Muscle layer of duodenum (tissue), 2 donors: ENCODE data around the gene CD247.

ENCODE experiments used
- H3K27ac ChIP-seq: one replicate; pipeline ENCODE4 v1.7.0; 2013; ENCODE audit warnings: mild to moderate bottlenecking, low read length
- H3K27me3 ChIP-seq: one replicate; pipeline ENCODE4 v1.7.0; 2013; ENCODE audit warnings: low read depth, mild to moderate bottlenecking, control low read depth, low read length
- H3K36me3 ChIP-seq, 2 donors: one replicate each; pipeline ENCODE4 v1.7.0; 2013; ENCODE audit warnings: low read length in 2 of 2, control low read depth in 1 of 2, mild to moderate bottlenecking in 1 of 2; ENCODE audit not compliant: insufficient read depth in 2 of 2, control insufficient read depth in 1 of 2
- H3K4me1 ChIP-seq, 2 donors: one replicate each; pipeline ENCODE4 v1.7.0; 2013; ENCODE audit warnings: low read length in 2 of 2, mild to moderate bottlenecking in 2 of 2, control low read depth in 1 of 2, moderate library complexity in 1 of 2; ENCODE audit not compliant: insufficient read depth in 2 of 2, control insufficient read depth in 1 of 2
- H3K4me3 ChIP-seq, 2 donors: one replicate each; pipeline ENCODE4 v1.7.0; 2013; ENCODE audit warnings: low read length in 2 of 2, low read depth in 1 of 2, mild to moderate bottlenecking in 1 of 2
- H3K9me3 ChIP-seq, 2 donors: one replicate each; pipeline ENCODE4 v1.7.0; 2013; ENCODE audit warnings: low read length in 2 of 2, control low read depth in 1 of 2, mild to moderate bottlenecking in 1 of 2; ENCODE audit not compliant: control insufficient read depth in 1 of 2
- donor health status: healthy.

The CD247 gene

DNA sequence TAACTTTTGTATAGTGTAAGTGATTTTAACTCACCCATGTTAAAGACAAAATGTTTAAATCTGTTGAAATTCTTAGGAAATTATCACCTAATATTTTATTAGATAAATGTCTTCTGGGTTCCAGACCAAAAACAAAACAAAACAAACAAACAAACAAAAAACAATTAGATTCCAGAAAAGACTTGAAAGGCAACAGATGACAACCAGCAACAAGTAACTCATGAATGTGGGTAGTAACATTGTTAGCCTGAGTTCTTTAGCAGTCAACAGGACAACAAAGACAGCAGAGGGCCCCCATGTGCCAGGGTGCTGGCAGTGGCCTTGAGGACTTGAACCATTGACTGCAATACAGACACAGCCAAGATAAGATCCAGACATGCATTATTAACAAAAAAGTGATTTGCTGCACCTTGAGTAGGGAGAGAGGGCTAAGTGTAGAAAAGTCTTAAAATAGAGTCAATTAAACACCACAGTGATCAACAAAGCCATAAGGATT lies 2.4 kb upstream of the CD247 start:
- H3K27me3 ChIP-seq: no peaks in the 10 kb centered on the region

GRCh38 chr1:167517535-167518330 lies 596 bp downstream of the CD247 start:
- Histone ChIP-seq H3K4me1 (no peaks in the 10 kb centered on the region), H3K36me3 (no peaks in the 10 kb centered on the region), H3K9me3 (no peaks in the 10 kb centered on the region), H3K27ac (peak overlapping the region; percentile 32), H3K4me3 (no peak overlapping the region), H3K27me3 (no peaks in the 10 kb centered on the region)

More for the DNA sequence above, 2.4 kb upstream of the CD247 start:
- H3K27ac ChIP-seq: no peak overlapping the region
- no peaks in the 10 kb centered on the region for H3K4me1 ChIP-seq
- no peak overlapping the region for H3K4me3 ChIP-seq
- no peaks in the 10 kb centered on the region for H3K9me3 ChIP-seq
- no peaks in the 10 kb centered on the region for H3K36me3 ChIP-seq

DNA sequence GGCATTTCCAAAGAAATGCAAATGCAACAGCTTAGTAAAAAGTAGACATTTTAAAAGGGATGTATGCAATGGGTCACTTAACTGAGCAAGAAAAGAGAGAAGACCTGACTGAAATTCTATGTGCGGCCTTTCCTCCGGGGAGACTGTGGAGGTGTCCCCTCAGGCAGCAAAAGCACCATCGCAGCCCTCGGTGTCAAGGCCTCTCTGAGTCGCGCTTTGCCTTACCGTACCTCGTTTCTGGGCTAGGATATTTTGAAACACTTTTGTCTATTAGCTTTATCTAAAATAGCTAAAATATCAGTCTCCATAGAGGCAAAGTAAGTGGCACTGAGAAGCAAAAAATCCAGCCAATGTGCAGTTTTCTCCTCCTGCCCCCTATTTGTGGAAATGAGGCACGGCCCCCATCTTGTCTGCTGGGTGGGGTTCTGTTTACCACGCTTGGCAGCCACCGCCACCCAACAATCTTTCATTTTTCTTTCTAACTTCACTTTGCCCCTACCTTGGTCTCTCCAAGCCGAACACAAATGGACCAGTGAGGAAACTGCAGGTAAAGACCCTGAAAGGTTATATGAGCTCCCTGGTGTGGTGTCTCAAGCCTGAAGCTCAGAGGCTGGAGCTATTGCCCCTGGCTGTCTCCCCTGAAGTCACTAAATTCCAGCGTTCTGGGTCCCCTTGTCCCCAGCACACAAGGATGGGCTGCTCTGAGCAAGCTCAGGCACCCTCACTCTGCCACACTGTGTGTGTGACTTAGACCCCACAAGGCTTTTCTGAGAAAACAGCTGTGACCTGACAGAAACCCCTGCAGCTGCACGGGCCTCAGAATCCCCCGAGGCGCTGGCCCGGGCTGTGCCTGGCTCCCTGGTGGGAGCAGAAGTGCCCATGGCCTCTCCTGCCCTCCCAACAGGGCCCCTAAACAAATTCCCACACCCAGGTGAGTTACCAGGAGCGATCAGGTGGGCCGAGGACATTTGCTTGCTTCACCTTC lies 1.6 kb downstream of the CD247 start:
- H3K4me3 ChIP-seq: no peak overlapping the region

GRCh38 chr1:167515893-167516321 lies 2.4 kb downstream of the CD247 start:
- Histone ChIP-seq H3K4me1 (no peaks in the 10 kb centered on the region), H3K9me3 (no peaks in the 10 kb centered on the region), H3K27ac (no peak overlapping the region), H3K27me3 (no peaks in the 10 kb centered on the region), H3K36me3 (no peaks in the 10 kb centered on the region), H3K4me3 (no peak overlapping the region)

More for the DNA sequence above, 1.6 kb downstream of the CD247 start:
- H3K9me3 ChIP-seq: no peaks in the 10 kb centered on the region
- H3K4me1 ChIP-seq: no peaks in the 10 kb centered on the region
- H3K27me3 ChIP-seq: no peaks in the 10 kb centered on the region
- H3K36me3 ChIP-seq: no peaks in the 10 kb centered on the region
- H3K27ac ChIP-seq: no peak overlapping the region

DNA sequence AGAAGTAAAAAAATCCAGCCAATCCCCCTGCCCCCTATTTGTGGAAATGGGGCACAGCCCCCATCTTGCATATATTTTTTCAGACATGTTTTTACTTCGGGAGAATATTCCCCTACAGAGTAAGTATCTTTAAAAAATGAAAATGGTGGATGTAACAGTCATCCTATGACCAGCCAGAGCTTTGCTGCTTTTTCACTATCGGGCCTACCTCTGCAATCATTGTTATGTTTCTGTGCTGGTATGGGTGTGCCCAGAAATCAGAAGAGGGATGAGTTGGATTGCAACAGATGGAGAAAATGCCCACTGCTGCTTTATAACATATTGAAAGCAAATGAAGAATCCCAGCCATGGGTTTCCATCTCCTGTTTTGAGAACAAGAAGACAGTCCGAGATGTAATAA lies 2.9 kb downstream of the CD247 start:
- Histone ChIP-seq H3K4me1 (no peaks in the 10 kb centered on the region), H3K27ac (no peak overlapping the region), H3K9me3 (no peaks in the 10 kb centered on the region), H3K36me3 (no peaks in the 10 kb centered on the region), H3K27me3 (no peaks in the 10 kb centered on the region), H3K4me3 (no peak overlapping the region)

GRCh38 chr1:167514288-167514687 lies 4.0 kb downstream of the CD247 start:
- Histone ChIP-seq H3K27ac (no peak overlapping the region), H3K27me3 (no peaks in the 10 kb centered on the region), H3K9me3 (no peaks in the 10 kb centered on the region), H3K4me3 (no peak overlapping the region), H3K4me1 (no peaks in the 10 kb centered on the region), H3K36me3 (no peaks in the 10 kb centered on the region)

DNA sequence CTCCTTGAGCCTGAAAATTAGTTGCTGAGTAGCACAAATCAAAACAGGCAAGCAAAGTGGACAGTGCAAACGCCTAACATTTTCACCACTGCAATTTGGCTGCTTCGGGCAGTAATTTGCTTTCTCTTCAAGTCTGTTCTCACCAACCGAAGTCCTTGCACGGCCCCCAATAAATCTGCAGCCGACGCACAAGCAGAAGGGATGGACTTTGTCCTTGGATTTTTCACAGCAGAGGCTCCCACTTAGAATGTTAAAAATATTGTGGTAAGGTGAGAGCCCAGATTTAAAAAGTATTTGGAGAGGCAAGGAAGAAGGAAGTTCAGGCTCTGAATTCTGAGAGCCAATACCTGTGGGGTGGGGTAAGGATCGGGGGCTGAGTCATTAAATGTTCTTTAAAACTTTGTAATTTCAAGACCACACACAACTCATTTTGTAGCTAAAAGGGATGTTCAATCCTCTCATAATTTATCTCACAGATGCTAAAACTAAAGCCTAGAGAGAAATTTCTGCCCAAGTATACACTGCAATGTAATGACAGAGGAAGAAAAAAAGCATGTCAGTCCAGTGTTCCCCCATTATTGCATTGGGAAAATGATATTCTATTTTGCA lies 6.2 kb downstream of the CD247 start:
- Histone ChIP-seq H3K4me1 (no peaks in the 10 kb centered on the region), H3K27me3 (no peaks in the 10 kb centered on the region), H3K36me3 (no peaks in the 10 kb centered on the region), H3K9me3 (no peaks in the 10 kb centered on the region), H3K4me3 (no peak overlapping the region), H3K27ac (no peak overlapping the region)

DNA sequence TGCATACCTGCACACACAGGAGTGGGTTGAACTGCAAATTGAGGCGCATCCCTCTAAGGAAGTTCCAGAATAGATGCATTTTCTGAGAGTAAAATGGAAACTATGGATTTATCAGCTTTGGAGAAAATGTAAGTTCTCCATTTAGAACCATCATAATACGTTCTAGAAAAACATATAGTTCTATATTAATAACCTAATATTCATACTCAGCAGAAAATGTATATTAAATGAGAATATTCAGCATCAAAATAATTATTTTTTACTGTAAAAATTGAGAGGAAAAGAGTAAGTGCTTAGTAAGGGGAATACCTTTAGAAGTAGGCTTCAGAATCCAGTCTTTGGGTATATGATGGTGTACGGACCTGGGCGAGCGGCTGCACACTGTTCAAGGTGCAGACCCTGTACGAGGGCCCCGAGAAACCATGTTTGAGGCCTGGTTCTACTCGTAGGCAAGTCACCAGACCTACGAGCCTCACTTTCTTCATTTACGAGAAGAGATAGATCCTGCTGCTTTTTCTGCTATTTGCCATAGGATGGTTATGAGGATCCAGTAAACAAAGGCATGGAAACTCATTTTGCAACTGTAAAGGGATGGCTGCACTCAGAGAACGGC lies 6.8 kb downstream of the CD247 start:
- Histone ChIP-seq H3K27ac (no peak overlapping the region), H3K4me3 (no peak overlapping the region), H3K4me1 (no peaks in the 10 kb centered on the region), H3K36me3 (no peaks in the 10 kb centered on the region), H3K27me3 (no peaks in the 10 kb centered on the region), H3K9me3 (no peaks in the 10 kb centered on the region)

DNA sequence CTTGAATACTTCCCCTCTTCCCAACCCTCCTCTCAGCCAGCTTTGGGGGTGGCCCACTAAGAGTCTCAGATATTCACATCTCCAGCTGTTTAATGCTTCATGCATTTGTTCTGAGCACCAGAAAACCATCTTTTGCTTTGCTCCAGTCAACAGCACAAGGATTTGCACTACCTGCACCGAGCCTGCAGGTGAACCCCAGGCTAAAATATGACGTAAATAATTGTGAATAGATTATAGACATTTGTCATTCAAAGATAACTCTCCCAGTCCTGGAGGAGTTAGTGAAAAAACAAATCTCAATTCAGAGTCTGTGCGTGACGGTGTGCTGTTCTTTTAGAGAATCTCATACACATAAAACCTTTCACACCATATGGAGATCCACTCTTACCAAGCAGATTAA lies 7.4 kb downstream of the CD247 start:
- H3K4me3 ChIP-seq: no peak overlapping the region
- H3K36me3 ChIP-seq: no peaks in the 10 kb centered on the region
- no peaks in the 10 kb centered on the region for H3K9me3 ChIP-seq
- H3K27me3 ChIP-seq: no peaks in the 10 kb centered on the region
- no peaks in the 10 kb centered on the region for H3K4me1 ChIP-seq
- H3K27ac ChIP-seq: no peak overlapping the region

DNA sequence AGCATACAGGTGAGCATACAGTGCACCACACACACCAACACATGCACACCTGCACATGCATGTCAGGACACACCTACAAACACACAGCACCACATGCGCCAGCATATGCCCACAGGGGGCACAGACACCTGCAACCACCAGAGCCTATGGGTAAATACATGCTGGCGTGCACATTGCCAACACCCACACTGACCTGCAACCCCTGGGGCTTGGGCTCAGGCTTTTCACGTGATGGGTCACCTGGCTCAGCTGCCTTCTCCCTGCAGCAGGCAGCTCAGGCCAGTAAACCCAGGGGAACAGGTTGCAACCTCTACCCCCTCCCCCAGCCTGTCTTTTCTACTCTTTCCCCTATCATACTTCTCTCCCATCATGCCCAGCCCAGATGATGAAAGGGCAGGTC lies 8.1 kb downstream of the CD247 start:
- Histone ChIP-seq H3K36me3 (no peaks in the 10 kb centered on the region), H3K4me3 (no peak overlapping the region)

GRCh38 chr1:167509587-167509986 lies 8.7 kb downstream of the CD247 start:
- H3K27ac ChIP-seq: no peak overlapping the region

More for the DNA sequence above, 8.1 kb downstream of the CD247 start:
- Histone ChIP-seq H3K9me3 (no peaks in the 10 kb centered on the region), H3K27me3 (no peaks in the 10 kb centered on the region), H3K27ac (no peak overlapping the region), H3K4me1 (no peaks in the 10 kb centered on the region)

More at GRCh38 chr1:167509587-167509986, 8.7 kb downstream of the CD247 start:
- Histone ChIP-seq H3K27me3 (no peaks in the 10 kb centered on the region), H3K4me3 (no peak overlapping the region), H3K4me1 (no peaks in the 10 kb centered on the region), H3K36me3 (no peaks in the 10 kb centered on the region), H3K9me3 (no peaks in the 10 kb centered on the region)
